Glomerular visceral epithelial cell (primary cell): Measurements from ENCODE around the gene GALK2.
"Not testable (repeated sequence)": the region's sequence is repeated elsewhere in the genome, so short reads cannot be mapped to it uniquely, and the experiment has no call there.

Experiments used
- DNase-seq: peaks from one replicate; pipeline ENCODE4 v3.0.0-alpha.2; 2016; ENCODE audit errors: extremely low spot score

Gene GALK2

DNA sequence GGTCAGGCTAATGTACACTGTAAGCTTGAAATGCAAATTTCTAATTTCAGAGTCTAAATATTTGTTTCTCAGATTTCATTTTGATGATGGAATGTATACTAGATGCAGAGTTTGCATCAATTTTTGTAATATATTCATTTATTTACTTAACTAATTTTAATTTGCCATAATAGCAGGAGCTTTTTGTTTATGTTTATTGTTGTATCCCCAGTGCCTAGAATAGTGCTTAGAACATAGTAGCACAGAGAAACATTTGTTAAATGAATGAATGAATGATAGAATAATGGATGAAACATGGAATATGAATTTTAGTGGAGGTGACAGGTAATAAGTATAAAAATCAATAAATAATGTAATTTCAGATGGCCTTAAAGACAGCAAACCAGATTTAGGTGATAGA, 5.2 kb upstream of the GALK2 start:
- DNase-seq, result no peak

DNA sequence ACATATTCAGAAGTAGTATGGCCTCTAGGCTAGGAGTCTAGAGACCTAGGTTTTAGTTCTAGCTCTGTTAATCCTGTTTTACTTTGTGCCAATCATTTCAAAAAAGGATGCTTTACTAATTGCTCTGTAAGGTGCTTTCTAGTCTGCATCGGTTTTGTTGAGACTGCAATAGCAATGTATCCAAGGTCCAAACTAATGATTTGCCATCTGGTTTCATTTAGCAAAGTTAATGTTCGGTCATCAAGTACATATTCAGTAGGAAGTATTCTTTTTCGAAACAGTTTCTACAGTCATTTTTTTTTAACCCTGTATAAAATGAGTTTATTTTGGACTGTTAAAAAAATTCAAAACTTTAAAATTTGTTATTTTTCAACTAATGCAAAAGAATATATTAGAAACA, 2.0 kb upstream of the GALK2 start:
- no peak for DNase-seq

DNA sequence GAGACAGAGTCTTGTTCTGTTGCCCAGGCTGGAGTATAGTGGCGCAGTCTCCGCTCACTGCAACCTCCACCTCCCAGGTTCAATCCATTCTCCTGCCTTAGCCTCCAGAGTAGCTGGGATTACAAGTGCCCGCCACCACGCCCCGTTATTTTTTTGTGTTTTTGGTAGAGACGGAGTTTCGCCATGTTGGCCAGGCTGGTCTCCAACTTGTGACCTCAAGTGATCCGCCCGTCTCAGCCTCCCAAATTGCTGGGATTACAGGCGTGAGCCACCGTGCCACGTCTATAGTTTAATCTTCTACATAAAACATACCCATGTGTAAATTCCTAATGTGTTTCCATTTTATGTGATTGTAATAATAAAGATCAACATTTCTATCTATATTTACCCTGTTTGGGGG, 1.7 kb downstream of the GALK2 start:
- no peak for DNase-seq

DNA sequence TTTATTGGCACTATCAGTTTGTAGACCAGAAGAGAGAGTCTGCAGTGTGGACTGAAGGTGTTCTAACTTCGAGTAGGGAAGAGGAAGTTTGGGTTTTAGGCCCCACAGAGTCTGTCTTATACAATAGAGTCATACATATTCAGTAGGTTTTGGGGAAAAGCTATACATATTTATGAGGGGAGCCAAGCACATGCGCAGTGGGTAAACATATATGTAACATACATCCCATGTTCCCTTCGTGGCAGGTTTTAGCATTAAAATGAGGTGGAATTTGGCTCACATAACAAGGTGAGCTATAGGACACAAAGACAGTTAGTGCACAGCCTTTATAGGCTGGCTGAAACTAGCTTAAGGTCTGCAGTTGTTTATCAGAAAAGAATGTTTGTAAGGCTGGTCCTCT, 4.9 kb downstream of the GALK2 start:
- DNase-seq, result no peak

DNA sequence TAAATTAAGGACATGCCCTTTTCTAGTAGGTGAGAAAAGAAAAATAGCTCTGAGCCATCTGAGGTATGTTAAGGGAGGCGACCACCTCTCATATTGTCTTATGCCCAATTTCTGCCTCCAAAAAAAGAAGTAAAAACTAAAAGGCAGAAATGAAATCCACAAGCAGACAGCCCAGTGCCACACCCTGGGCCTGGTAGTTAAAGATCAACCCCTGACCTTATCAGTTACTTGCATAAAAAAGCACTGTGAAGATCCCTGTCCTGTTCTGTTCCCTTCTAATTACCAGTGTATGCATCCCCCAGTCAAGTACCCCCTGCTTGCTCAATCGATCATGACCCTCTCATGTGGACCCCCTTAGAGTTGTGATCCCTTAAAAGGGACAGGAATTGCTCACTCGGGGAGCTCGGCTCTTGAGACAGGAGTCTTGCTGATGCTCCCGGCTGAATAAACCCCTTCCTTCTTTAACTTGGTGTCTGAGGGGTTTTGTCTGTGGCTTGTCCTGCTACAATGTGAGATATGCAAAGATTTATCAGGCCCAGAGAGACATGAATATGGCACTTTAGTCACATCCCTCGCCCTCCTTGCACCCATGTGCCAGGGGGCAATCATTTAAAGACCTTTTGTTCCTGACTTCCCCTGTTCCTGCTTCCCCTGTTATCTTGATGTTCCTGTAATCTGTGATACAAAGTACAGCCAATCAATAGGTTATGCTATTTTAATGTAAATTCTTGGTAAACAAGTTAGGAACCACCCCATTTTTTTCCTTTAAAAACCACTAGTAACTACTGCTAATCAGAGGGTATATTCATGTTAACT, 5.7 kb downstream of the GALK2 start:
- not testable (repeated sequence) for DNase-seq

DNA sequence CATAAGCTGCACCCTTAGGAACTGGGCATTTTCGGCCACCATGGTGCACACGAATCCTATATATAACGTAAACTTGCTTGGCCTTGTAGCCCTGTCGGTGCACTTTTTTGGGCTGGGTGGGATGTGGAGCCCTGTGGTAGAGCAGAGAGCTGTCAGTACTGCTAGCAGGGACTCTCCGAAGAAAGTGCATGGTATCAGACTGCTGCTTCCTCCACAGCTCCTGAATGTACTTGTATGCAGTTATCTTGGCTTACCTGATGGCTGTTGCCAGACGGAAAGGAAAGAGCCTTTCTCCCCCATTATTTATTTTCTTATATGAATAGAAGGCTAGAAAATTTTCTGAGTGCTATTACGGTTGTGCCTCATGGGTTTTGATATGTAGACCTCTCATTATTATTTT, 8.4 kb downstream of the GALK2 start:
- no peak for DNase-seq

DNA sequence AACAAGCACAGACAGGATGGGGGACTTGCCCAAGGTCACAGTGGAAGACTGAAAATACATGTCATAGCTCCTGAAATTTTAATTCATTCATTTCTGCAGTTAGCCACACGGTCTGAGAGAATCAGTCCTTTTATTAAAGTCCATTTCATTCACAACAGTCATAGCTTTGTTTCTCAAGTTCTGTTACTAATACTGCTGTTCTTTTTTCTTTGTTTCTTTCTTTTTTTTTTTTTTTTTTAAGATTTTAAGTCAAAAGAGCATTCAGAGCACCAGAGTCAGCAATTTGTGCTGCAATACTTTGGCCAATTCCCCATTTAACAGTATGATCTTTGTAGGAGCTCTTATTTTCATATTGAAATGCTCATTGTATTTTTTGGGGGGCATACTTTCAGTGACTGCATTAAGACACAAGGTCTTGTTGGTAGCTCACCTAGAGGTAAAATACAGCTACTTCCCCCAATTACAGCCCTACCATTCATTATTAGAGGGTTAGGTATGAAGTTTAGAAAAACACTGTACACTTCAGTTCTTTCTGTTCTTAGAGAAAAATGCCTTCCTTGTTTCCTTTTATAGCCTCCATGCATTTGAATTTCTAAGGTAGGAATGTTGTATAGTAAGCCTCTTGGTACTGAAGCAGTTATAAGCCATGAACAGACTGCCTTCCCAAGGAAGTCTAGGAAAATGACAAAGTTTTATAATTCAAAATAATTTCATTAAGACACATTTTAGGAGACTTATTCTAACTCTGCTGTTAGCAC, 9.6 kb downstream of the GALK2 start:
- no peak for DNase-seq

DNA sequence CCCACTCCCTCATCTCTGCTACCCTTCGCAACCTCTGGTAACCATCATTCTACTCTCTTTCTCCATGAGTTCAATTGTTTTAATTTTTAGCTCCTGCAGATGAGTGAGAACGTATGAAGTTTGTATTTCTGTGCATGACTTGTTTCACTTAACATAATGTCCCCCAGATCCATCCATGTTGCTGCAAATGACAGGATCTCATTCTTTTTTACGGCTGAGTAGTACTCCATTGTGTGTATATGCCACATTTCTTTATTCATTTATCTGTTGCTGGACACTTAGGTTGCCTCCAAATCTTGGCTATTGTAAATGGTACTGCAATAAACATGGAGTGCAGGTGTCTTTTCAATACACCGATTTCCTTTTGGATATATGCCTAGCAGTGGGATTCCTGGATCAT, 12.1 kb downstream of the GALK2 start:
- DNase-seq, result no peak

DNA sequence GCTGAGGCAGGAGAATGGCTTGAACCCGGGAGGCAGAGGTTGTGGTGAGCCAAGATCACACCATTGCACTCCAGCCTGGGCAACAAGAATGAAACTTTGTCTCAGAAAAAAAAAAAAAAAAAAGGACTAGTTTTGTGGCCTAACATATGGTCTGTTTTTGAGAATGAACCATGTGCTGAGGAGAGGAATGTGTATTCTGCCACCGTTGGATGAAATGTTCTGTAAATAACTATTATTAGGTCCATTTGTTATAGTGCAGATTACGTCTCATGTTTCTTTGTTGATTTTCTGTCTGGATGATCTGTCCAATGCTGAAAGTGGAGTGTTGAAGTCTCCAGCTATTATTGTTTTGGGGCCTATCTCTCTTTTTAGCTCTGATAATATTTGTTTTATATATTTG, 13.7 kb downstream of the GALK2 start:
- not testable (repeated sequence) for DNase-seq

DNA sequence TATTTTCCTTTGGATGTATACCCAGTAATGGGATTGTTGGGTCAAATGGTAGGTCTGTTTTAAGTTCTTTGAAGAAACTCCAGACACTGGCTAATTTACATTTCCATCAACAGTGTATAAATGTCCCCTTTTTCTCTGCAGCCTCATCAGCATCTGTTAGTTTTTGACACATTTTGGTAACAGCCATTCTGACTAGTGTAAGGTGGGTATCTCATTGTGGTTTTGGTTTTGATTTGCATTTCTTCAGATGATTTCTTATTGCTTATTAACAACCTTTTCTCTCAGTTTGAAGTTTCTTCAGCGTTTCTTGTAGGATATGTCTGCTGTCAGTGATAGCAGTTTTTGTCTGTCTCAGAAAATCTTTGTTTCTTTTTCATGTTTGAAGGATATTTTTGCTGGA, 15.4 kb downstream of the GALK2 start:
- no peak for DNase-seq

DNA sequence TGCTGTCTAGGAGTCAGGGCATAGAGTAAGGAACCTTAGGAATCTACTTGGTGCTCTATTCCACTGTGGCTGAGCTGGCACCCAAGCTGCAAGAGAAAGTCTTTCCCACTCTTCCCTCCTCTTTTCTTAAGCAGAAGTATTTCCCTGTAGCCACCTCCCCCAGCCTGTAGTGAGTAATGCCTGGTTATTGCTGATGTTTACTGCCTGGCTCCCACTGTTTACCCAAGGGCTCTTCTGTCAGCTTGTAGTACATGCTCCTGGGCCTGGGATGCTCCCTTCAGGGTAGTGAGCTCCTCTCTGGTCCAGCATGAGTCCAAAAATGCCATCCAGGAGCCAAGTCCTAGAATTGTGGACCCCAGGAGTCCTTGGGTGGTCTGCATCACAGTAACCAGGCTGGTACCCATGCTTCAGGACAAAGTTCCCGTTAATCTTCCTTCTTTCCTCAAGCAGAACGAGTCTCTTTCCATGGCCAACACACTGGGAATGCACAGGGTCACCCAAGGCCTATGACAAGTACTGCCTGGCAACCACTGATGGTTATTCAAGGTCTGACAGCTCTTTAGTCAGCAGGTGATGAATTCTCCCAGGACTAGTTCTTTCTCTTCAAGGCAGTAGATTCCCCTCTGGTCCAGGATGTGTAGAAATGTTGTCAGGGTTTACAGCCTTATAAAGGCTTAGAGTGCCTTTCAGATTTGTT, 17.6 kb downstream of the GALK2 start:
- DNase-seq, result no peak

DNA sequence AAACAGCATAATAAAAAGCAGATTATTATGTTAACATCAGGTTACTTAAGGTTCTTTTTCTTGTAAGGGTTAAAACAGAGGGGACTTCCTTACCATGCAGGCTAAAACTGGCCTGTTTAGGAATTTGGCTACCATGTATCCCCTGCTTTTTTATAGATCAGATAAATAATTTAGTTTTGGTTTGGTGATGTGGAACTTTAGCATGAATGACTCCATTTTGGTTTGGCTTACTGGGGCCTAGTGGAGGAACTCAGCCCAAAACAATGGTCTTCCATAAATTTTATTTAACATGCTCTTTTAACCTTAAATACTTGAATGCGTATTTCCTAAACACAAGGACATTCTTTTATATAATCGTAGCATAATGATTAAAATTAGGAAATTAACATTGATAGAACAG, 18.9 kb downstream of the GALK2 start:
- no peak for DNase-seq

DNA sequence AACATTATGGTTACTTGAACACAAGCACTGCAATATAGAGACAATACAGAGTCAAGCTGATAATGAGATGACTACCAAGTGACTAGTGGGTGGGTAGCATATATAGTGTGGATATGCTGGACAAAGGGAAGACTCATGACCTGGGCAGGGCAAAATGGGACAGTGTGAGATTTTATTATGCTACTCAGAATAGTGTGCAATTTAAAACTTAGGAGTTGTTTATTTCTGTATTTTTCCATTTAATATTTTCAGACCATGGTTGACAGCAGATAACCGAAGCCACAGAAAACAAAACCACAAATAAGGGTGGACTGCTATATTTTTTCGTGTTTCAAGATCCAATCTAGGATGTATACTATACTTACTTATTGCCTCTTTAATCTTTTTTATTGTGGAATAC, 19.6 kb downstream of the GALK2 start:
- no peak for DNase-seq

DNA sequence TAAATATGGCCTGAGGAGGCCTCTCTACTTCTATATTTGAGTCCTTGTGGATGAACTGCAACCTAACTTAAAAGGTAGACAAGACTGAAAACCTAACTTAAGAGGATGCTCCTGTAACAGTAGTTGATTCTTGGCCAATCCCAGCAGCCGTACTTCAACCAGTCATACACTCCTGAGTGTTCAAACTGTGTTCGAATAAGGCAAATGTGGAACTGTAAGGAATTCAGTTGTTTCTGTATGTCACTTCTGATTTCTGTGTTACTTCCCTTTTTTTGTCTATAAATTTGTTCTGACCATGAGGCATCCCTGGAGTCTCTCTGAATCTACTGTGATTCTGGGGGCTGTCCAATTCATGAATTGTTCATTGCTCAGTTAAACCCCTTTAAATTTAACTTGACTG, 20.5 kb downstream of the GALK2 start:
- no peak for DNase-seq

DNA sequence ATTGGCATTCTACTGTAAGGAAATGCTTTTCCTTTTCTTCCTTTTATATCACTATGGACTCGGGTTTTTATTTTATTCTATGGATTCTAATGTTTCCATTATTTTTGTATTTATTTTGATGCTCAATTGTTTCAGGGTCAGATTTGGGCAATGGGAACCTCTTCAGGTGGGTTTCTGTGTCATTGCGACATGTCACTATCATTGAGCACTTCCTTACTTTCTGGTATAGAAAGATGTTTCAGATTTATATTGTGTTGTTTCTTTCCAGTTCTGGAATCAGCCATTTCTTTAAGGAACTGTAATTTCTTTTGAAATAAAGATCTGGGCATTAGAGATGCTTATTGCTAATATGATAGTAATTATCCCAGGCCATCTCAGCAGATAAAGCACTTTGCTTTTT, 21.8 kb downstream of the GALK2 start:
- DNase-seq, result no peak

DNA sequence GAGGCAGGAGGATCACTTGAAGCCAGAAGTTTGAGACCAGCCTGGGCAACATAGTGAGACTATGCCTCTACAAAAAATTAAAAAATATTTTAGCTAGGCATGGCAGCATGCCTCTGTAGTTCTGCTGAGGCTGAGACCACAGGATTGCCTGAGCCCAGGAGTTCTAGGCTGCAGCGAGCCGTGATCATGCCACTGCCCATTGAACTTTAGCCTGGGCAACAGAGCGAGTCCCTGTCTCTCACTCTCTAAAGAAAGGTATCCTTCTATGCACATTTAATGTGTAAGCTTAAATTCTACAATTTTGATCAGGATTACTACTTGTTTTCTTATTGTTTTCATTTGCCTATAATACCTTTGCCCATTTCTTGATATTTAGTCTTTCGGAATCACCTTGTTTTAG, 26.8 kb downstream of the GALK2 start:
- DNase-seq, result no peak

DNA sequence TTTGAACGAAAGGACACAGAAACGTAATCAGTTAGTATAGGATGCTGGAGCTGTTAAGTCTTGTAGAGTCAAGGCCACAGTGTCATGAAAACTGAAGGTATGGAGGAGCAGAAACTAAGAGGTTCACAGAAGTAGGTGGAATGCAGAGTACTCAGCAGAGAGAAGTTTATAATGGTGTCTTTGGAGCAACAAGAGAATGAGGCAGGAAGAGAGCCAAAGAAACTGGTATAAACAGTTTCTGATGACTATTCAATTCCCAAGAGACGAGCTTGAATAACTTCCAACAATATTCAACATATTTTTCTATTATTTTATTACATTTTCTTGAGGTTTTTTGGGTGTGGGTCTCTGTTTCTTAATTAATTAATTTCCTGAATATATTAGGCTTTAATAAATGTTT, 29.6 kb downstream of the GALK2 start:
- no peak for DNase-seq

DNA sequence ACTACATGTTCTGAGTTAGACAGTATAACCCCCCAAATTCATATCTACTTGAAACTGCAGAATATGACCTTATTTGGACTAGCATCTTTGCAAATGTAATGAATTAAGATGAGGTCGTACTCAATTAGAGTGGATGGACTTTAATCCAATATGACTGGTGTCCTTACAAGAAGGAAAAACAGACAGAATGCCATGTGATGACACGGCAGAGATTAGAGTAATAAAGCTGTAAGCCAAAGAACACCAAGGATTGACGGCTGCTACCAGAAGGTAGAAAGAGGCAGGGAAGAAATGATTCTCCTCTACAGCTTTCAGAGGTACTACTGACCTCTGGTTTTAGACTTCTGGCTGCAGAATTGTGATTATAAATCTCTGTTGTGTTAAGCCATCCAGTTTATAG, 30.3 kb downstream of the GALK2 start:
- no peak for DNase-seq

DNA sequence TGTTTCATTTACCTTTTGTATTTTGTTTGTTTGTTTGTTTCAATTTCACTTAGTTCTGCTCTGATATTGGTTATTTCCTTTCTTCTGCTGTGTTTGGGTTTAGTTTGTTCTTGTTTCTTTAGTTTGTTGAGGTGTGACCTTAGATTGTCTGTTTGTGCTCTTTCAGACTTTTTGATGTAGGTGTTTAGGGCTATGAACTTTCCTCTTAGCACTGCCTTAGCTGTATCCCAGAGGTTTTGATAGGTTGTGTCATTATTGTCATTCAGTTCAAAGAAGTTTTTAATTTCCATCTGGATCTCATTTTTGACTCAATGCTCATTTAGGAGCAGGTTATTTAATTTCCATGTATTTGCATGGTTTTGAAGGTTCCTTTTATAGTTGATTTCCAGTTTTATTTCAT, 38.1 kb downstream of the GALK2 start:
- not testable (repeated sequence) for DNase-seq

DNA sequence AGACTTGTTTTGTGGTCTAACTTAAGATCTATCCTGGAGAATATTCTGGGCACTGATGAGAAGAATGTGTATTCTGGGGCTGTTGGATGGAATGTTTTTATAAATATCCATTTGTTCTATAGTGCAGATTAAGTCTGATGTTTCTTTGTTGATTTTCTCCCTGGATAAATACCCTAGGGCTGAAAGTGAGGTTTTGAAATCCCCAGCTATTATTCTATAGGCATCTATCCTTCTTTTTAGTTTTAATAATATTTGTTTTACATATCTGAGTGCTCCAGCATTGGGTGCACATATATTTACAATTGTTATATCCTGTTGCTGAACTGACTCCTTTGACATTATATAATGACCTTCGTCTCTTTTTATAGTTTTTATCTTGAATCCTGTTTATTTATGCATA, 42.9 kb downstream of the GALK2 start:
- DNase-seq, result no peak

DNA sequence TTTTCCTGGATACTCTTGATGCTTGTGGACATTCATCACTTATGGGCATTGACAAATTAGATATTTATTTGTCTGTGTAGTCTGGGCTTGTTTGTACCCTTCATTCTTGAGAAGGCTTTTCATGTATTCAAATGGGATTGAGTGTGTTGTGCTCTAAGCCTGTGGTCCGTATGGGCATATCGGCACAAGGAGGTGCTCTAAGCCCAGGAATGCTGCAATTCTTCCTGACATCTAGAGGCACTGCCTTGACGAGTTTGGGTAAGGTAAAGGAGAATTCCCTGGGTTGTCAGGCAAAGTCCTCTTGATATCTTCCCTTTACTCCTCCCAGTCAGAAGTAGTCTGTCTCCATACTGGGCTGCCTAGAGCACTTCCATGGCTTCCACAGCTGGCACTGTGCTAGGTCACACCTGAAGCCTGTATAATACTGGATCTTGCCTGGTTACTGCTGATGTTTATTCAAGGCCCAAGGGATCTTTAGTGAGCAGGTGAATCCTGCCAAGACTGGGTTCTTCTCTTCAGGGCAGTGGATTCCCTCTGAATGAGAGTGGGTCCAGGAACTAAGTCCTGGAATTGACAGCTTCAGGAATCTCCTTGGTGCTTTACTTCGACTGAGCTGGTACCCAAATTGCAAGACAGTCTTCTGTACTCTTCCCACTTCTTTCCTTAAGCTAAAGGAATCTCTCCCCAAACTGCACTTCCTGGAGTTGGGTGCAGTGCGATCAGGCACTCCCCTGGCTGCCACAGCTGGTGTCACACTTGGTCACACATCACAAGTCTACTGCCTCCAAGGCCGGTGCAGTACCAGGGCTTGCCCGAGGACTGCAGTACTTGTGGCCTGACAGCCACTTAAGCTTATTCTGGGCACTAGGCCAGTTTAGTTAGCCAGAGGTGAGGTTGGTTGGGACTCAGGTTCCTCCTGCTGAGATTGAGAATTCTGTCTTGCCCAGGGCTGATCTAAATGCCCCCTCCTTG, 46.0 kb downstream of the GALK2 start:
- DNase-seq, result peak; percentile 80
